Measurements from ENCODE around the gene GRIK2.
"Not testable (repeated sequence)": the region's sequence is repeated elsewhere in the genome, so short reads cannot be mapped to it uniquely, and the experiment has no call there.

Gene GRIK2

DNA sequence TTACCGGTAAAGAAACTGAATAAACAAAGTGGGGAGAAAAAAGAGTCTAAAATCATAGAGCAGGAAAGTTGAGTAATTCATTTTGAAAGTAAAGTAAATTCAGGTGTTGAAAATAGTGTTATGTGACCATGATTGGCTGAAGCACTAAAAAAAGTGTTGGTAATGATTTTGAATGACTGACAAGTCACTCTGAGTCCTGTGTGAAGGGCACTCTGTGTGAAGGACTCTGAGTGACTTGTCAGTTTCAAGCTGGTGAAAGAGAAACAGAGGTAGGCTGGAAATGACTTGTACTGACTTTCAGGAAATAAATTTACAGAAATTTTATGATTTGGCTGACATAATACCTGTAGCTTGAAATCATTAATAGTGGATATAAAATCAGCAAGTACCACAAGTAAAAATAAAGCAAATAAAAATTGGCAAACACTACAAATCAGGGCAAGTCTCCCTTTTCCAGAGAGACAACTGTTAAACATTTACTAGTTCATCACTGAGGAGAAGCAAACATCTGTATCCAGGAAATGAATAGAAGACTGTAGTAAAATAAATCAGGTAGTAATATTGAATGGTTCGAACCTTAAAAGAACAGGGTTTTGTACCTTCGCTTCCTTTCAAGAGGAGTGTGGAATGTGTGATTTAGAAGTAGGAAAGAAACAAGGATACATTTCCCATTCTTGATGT, 630.6 kb downstream of the GRIK2 start:
- no peak for DNase-seq (ENCODE audit: low read depth)

DNA sequence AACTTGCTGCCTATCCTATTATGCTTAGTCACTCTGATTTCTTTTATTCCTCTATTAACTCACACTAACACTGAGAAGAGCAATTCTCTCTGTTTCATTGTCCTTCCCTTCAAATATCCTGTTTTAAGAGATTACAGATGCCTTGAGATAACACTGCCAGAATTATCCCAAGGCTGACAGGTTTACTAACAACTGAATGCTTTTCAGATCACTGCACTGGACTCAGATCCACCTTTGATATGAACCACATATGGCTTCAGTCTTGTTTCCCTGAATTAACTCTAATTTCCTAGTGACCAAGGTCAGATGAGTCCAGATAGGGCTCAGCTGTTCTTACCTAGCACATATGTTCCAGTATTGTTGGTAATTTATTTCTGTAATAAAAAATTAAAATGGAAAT, 633.1 kb downstream of the GRIK2 start:
- no peak for DNase-seq (ENCODE audit: low read depth)

DNA sequence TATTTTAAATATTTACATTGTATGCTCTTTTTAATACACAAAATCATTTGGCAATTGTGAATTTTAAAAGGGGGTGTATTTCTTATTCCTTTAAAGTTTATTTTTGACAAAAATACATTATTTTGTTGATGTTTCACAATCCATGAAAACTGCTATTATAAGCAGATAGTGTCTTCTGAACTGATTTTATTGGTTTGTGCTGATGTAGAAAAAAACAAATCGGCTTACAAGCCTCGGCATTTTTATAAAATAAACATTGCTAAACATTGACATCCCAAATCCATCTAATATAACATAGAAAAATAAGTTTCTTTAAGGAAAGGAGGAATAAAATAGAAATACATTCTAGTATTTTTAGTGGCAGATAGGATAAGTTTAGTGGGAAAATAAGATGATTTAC, 634.7 kb downstream of the GRIK2 start:
- DNase-seq (ENCODE audit: low read depth), result no peak

DNA sequence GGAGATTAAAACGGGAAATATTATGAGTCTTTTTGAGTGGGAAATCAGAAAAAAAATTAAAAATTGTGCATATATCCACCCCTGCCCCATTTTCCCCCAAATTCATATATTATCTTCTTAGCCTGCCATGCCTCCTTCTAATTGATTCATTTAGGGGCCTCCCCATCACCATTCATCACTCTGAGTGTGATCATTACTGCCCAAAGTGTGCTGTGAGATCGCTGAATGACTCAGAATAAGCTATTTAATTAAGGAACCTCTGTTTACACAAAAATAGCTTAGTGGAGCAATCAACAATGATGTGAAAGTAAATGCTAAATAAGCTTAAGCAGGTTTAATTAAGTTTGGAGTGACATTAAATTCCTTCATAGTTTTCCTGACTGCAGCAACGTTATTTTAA, 645.5 kb downstream of the GRIK2 start:
- no peak for DNase-seq (ENCODE audit: low read depth)

DNA sequence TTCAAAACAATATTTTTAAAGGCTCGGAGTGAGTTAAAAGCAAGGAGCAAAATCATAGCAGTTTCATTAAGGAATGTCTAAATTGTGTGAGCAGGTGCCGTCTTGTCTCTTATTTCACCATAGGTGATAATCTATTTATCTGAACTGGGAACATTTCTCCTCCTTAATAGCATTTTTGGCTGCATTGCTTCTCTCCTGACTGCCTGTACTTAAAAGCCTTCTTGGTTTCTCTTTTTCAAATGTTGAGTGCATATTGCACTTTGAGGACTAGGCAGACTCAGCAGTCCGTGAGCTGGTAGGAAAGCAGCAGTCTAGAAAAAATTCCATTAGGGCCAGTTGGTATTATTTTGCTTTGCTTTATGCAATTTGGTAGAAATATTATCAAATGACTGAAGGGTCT, 645.9 kb downstream of the GRIK2 start:
- DNase-seq (ENCODE audit: low read depth), result no peak

DNA sequence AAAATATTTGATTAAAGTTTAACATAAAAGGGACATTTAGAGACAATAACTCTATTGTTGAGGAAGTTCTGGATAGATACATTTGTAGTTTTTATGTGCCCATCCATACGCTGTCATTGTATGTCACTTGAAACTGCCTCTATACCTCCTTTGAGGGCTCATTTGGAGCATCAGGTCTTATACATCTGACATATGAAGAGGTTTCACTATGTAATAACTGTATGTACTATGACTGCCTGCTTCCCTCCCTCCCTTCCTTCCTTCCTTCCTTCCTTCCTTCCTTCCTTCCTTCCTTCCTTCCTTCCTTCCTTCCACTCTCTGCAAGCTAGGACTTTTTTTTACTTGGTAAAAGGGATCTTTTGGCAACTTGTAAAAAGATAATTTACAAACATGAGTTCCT, 657.5 kb downstream of the GRIK2 start:
- DNase-seq (ENCODE audit: low read depth), result no peak

DNA sequence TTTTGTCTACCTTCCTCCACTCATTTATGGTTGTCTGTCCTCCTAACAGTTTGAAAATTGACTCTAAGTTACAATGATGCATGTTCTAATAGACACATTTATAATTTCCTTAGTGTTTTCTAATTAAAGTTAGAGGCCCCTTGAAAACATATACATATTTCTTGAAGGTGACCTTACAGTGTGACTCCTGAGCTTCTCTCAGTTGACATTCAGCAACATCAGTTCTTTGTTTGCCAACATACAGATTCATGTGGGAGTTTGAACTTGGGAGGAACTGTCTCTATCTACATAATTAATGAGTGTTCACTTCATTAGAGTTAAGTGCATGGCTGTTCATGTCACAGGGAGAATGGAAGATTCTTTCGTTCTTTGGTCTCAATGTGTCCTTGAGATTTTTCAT, 658.2 kb downstream of the GRIK2 start:
- DNase-seq (ENCODE audit: low read depth), result no peak

DNA sequence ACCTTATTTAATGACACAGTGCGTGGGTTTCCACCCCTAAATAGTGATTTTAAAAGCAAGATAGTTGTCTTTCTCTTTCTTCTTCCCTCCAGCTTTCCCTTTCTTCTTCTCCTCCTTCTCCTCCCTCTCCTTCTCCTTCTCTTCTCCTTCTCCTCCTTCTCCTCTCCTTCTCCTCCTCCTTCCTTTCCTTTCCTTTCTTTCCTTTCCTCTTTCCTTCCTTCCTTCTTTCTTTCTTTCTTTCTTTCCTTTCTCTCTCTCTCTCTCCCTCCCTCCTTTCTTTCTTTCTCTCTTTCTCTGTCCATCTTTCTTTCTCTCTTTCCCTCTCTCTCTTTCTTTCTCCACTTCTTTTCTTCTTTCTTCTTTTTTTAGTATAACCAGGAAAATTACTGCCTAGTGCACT, 670.6 kb downstream of the GRIK2 start:
- no peak for DNase-seq (ENCODE audit: low read depth)

DNA sequence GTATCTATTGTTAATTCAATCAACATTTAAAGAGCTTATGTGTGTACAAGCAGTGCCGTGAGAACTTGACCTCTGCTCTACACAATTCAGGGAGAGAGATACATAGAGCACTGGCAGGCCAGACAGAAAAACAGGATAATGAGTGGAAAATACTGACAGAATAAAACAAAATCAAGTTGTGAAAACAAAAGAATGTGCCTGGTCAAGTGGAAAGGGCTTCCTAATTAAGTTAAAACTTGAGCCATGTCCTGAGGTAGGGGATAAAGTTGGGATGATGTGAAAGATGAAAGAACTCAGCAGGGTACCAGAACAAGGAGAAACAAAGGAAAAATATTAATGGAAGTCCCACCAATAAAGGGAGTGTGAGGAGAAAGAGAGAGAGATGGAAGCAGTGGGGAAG, 672.8 kb downstream of the GRIK2 start:
- DNase-seq (ENCODE audit: low read depth), result no peak

DNA sequence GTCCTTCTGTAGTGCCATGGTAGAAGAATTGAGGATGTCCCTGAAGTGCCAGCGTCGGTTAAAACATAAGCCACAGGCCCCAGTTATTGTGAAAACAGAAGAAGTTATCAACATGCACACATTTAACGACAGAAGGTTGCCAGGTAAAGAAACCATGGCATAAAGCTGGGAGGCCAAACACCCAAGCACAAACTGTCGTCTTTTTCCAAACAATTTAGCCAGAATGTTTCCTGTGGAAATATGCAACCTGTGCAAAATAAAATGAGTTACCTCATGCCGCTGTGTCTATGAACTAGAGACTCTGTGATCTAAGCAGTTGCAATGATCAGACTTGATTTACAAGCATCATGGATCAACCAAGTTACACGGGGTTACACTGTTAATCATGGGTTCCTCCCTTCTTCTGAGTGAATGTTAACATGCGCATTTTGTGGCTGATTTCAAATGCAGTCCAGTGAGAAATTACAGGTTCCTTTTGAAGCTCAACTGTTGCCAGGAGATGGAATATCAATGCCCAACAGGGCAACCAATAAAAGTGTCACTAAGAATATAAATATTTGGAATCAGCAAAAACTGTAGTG, 674.9 kb downstream of the GRIK2 start:
- DNase-seq (ENCODE audit: low read depth), result no peak

DNA sequence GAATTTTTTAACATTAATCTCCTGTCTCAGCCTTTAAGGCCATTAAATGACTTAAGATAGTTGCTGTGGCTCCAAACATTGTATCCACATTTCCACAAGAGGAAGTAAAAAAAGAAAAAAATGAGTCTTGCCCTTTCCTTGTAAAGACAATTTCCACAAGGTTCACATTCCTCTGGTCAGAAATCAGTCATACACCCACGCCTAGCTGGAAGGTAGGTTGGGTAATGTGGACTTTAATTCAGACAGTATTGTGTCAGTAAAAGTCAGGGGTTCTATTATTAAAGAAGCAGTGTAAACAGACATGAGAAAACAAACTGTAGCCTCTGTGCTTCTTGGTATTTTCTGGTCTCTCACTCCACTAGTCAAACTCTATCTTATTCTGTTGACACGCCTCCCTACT, 682.0 kb downstream of the GRIK2 start:
- no peak for DNase-seq (ENCODE audit: low read depth)

DNA sequence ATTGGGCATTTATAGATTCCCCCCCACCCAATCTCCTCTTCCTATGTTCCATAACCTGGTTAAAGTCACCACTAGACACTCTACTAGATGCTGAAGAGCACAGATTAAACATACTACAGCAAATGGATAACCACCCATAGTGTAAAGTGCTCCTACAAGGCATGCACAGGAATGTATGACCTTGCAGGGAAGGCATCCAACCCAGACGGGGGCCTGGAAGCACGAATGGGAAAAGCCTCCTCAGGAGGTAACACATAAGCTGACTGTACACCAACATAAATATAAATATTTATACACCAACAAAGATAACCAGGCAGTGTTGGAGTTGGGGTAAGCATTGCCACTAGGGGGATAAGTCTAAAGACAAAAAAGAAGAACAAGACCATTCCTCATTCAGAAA, 691.7 kb downstream of the GRIK2 start:
- DNase-seq (ENCODE audit: low read depth), result no peak

DNA sequence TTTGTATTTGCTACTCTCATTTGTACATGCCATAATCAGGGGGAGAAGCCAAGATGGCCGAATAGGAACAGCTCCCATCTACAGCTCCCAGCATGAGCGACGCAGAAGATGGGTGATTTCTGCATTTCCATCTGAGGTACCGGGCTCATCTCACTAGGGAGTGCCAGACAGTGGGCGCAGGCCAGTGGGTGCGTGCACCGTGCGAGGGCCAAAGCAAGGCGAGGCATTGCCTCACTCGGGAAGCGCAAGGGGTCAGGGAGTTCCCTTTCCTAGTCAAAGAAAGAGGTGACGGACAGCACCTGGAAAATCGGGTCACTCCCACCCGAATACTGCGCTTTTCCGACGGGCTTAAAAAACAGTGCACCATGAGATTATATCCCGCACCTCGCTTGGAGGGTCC, 694.7 kb downstream of the GRIK2 start:
- not testable (repeated sequence) for DNase-seq (ENCODE audit: low read depth)

DNA sequence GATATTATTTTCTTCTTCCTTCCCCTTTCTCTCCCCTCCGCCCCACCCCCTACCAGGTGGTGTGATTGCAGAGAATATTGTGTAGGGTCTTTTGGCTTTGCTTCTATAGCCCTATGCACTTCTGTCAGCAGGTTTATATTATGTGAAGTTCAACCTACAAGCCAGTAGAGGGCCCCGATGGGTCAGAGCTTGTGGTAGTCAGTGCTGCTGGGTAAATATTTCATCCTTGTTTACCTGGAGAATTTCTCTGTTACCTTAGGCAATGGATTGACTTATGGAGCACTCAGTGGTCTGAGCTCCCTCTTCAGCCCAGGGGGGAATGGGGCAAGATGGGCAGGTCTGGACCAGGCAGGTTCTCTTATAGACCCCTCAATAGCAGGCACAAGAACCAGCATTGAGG, 720.9 kb downstream of the GRIK2 start:
- no peak for DNase-seq (ENCODE audit: low read depth)

DNA sequence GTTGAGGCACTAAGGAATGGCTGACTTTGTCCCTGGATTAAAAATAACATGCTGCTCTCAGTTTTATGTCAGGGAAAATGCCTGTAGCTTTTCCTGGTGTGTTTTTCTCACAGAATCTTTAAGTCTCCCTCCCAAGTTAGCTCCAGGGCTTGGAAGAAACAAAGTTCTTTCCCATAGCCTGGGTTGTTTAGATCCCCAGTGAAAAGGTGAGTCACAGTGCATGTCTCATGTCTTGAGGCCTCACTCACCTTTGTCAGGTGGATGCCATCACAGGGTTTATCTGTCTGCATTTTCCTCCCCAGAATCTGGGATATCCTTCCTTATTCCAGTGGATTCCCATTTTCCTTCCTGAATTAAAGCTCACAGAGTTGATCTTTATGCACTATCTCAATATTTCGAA, 722.4 kb downstream of the GRIK2 start:
- no peak for DNase-seq (ENCODE audit: low read depth)

DNA sequence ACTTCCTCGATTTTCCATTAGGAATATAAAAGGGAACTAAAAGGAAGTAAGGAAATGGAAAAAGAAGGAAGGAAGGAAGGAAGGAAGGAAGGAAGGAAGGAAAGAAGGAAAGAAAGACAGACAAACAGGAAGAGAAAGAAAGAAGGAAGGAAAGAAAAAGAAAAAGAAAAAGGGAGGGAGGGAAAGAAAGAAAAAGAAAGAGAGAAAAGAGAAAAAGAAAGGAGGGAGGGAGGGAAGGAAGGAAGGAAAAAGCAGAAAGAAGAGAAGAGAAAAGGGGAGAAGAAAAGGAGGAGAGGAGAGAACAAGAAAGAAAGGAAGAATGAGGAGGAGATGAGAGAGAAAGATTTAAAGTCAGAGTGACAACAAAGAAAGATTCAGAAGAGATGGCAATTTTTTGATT, 724.5 kb downstream of the GRIK2 start:
- DNase-seq (ENCODE audit: low read depth), result no peak

Measured in non-pigmented ciliary epithelial cell (primary cell).